HG03378 (cell line): ENCODE measurements around the gene LCN10.
A peak's percentile ranks its signal among the peaks of the same experiment; 100 is the strongest.

Experiments
- ATAC-seq: cut with Tn5 transposase; IDR thresholded peaks from one replicate; pipeline ENCODE4 v1.9.1; 2021; ENCODE audit warnings: mild to moderate bottlenecking, moderate library complexity; ENCODE audit not compliant: unreplicated experiment

The LCN10 gene

DNA sequence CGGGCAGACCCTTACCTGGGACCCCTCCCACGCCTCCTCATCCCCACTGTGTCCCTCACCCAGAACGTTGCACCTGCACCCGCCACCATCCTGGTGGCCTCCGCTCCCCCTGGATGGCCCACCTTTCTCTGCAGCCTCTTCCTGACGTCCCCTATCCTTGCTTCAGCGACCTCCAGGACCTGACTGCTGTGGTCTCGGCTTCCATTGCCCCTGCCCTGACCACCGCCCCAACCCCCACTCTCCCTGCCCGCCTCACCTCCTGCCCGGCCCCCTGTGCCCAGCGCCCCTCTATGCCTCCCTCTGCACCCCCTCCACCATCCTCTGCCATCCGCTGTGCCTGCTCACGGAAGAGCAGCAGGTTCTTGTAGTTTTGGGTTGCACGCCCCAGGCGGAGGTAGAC is 2.2 kb downstream of the LCN10 start:
- no peak for ATAC-seq

DNA sequence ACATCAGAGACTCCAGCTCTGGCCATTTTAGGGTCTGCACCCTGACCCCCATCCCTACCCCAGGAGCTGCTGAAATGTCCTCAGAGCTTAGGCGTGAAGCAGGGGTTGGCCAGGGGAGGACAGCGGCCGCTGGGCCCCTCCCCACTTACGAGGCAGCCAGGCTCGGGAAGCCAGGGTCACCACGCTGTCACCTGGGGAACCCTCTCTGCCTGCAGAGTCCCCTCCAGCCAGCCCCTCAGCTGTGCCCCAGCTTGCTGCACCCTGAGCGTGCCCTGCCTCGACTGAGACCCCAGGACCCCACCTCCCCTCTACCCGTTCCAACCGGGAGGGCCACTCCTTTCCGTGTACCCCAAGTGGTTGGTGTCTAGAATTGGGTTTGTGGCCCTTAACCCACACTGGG is 2.7 kb downstream of the LCN10 start:
- no peak for ATAC-seq

DNA sequence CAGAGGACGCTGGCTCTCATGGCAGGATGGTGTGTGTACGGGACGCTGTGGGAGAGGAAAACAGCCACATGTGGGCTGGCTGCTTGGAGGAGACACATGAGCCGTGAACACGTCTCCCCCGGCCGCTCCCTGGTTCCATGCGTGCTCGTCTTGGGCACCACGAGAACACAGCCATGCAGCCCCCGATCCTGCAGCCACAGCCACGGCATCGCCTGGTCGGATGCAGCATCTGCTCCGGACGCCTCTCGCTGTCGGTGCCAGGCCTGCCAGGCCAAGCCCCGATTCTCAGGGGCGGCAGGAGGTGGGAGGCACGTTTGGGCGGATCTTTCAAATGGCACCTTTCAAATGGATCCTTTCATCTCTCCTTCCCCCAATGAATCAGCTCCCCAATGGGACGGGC is 3.2 kb downstream of the LCN10 start:
- no peak for ATAC-seq

DNA sequence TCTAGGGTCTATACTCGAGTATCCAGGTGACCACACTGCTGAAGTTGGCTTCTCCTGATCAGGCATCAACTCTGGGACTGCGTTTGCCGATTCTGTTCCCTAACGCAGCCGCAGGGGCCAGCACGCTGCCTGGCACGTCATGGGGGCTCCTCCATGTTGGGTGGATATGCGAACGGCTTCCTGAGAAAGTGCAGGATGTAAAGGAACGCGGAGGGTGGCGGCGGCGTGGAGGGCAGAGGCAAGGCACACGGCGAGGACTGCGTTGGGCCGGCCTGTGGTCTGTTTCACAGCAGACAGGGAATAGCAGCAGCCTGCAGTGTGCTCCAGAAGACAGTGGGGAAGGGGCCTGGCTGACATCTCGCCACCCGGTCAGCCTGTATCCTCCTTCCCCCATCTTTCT is 3.8 kb downstream of the LCN10 start:
- ATAC-seq: no peak

DNA sequence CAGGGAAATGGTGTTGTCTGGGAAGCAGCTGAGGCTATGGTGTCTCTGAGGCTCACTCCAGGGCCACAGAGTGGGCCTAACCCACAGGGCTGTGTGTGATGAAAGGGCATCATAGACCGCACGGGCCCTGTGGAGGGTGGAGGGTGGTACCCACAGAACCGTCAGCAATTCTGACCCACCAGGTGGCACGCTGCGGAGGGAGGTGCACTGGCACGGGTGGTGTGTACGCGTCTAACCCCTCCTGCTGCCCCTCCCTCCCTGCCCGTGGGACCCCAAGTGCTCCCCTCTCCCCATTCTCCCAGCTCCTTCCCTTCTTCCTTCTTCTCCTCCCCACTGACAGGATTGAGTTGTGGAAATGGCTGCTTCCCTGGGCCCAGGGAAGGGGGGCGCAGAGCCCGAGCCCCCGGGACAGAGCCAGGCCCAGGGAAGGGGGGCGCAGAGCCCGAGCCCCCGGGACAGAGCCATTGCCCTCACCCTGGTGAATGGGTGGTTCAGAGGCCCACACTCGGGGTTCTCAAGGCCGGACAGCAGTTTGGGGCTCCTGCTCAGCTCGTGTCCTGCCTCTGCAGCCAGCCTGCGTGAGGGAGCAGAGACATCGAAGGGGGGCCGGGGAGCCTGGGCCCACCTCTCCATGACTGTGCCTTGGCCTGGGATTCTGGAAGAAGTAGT is 6.8 kb downstream of the LCN10 start:
- no peak for ATAC-seq

DNA sequence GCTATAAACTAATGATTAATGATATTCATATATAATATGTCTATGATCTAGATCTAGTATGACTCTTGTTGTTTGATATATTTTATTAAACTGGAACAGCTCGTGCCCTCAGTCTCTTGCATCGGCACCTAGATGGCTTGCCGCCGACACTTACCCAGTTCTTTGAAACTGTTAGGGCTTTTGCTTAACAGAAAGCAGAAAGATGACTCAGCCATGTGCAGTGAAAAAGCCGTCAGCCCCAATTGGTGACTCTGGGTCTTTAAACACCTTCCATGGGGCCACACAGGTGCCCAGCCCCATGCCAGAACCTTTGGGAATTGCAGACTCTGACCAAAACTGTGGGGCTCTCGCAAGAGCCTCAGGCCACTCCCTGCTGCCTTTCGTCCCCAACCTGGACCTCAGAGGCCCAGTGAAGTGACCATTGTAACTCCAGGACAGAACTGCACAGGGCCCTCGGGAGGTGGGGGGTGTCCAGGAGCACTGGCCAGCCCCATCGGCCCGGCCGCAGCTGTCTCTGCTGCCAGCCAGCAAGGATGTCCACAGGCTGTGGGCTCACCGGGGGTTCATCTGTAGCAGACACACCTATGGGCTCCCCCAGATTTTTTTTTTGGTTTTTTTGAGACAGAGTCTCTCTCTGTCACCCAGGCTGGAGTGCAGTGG is 7.8 kb downstream of the LCN10 start:
- no peak for ATAC-seq

DNA sequence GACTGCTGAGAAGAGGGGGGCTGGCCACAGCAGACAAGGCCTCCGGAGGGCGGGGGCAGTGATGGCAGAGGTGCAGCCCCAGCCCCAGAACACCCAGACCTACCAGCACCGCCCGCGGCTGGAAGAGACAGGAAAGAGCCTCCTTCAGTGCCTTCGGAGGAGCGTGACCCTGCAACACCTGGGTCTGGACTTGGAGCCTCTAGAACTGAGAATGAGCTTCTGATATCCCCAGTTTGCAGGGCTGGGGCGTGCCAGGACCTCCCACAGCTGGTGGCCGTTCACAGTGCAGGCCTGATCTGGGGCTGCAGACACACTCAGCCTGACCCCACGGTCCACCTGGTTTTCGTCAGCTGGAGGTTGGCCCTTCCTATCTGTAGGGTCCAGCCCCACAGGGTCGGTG is 9.1 kb downstream of the LCN10 start:
- ATAC-seq: no peak

DNA sequence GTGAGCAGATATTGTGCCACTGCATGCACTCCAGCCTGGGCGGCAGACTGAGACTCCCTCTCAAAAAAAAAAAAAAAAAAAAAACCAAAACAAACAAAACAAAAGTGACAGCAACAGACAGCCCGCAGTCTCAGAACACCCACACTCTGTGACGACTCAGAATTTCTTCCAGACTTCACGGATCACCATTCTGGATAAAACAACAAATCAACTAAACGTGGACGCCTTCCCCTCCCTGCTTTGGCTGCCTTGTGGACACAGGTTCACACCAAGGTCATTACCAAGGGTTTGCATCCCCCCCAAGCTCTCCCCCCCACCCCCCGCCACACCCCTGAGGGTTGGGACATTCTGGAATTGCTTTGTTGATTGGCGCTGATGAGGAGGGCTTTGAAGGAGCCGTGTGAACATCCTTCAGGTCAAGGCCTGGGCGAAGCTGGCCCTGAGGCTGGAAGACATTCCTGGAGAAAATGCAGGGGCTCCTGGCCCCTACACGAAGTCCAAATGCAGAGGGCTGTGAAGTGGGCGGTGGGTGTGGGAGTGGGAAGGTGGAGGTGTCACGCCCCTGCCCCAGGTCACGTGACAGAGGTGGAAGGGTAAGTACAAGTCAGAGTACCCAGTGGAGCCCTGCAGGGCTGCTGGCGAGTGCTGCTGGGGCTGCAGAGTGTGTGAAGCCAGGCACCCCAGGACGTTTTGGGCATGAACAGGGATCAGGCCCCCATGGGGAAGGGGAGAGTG is 10.1 kb downstream of the LCN10 start:
- no peak for ATAC-seq

DNA sequence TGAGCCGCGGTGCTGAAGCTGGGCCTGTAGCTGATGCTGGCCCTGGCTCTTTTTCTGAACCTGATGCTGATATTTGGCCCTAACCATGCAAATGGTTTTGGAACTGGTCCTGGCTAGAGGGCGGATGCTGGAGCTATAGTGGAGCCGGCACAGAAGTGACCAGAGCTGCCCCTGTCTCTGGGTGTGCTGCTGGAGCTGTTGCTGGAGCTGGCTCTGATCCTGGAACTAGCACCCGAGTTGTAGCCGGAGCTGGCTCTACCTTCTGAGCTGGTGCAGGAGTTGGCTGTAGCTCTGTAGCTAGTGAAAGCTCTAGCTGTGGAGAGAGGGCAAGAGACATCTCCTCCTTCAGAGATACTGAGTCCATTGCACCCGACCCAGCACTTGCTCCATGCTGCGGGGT is 12.8 kb downstream of the LCN10 start:
- ATAC-seq: no peak

DNA sequence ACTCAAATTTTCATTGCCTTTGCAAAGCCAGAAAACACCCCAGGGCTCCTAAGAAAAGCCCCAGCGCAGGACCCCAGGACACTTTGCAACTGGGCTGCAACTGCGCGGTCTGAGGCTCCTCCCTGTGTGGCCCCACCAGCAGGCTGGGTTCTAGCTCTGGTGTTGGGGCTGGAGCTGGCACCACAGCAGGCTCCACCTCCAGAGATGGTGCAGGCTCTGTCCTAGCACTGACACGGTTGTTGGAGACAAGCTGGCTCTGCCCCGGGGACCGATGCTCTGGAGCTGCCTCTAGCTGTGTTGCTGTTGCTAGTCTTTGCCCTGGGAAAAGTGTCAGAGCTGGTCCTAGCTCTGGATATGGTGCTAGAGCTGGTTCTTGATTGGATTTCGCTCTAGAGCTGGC is 13.6 kb downstream of the LCN10 start:
- no peak for ATAC-seq

DNA sequence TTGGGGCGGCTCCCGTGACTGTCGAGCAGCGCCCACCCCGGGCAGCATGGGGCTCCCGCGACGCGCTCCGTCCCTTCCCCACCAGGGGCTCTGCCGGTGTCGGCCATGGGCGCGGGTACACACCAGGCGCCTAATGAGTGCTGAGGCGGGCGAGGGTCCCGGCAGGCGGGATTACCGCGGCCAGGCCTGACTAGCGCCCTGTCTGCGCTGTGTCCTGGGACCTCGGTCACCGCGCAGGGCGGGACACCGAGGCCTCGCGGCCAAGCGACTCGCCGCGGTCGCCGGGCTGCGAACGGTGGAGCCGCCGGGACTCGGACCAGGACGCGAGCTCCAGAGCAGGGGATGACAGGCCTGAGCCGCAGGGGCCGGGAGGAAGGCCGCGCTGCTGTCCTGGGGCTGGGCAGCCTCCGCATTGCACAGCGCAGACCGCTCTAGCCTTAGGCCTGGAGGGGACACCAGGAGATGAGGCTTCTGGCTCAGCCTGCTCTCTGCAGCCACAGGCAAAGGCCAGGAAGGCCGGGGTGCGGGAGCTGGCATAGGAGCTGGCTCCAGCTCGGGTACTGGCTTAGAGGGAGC is 14.1 kb downstream of the LCN10 start:
- ATAC-seq: no peak

DNA sequence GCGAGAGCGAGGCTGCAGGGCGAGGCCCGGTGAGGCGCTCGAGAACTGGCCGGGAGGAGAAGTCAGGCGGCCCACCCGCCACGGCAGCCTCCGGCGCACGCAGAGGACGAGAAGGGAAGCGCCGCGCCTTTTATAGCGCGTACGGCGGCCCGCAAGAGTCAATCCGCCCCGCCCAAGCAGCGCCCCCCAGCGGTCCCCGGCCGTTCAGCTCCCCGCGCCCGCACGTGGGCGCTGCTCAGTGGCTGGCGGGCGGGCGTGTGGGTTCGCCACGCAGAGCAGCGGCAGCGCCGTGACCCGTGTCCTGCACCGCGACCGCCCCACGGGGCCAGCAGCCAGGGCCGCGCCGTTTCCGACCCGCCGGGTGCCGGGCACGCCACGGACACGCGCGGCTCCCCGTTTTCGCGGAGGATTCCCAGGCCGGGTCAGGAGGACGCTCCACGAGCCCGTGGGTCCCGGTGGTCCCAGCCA is 14.6 kb downstream of the LCN10 start:
- peak; percentile 41 for ATAC-seq

DNA sequence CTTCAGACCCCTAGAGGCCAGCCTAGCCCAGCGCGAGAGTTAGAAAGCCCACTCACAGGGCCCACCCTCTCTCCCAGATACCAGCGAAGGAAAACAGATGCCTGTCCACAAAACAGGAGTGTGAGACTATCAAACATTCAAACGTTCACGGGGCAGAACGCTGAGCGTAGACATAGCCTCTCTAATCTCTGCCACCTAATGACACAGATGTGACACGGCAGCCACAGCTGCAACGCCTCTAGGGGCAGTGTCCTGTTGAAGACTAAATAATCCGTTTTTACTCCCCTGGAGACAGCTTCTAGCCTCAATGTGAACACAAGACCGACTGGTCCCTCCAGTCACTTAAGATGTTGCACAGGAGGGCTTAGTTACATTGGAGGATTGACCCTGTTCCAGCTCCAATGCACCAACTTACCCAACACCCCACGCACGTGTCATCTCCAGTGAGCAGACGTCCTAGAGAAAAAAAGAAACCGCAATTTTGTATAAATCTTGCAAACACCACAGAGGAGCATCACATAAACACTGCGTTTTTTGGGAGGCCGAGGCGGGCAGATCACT is 16.0 kb downstream of the LCN10 start:
- no peak for ATAC-seq

DNA sequence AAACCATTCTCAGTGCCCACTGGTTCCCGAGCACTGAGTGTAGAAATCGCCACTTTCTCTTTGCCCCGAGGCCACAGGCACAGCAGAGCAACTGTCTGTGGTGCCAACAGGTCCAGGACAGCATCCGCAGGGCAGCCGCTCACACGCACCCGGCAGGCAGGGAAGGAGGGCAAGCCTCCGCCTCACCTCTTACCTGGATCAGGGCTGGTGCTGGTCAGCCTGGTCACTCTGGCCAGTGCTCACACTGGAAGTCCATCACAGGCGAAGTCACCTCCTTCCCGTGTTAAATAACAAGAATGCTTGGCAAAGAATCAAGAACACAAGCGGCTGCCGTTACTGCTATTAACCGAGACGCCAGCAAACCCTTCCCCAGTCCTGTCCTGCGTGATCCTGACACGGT is 16.6 kb downstream of the LCN10 start:
- ATAC-seq: no peak

DNA sequence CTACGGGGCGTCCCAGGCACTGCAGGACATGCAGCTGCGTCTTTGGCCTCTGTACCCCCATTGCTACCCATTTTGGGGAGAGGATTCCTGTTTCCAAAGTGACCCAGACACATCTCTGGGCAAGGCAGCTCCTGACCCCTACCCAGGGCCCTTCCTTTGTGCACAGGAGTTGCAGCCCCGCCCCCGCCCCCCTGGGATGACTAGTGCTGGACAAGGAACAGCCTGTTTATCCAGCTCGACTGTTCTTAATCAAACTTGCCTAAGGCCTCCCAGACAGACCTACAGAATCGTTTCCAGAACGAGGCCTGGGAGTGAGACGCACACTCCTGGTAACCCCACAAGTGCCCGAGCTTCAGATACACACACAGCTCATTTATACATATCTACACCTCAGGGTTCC is 17.1 kb downstream of the LCN10 start:
- no peak for ATAC-seq

DNA sequence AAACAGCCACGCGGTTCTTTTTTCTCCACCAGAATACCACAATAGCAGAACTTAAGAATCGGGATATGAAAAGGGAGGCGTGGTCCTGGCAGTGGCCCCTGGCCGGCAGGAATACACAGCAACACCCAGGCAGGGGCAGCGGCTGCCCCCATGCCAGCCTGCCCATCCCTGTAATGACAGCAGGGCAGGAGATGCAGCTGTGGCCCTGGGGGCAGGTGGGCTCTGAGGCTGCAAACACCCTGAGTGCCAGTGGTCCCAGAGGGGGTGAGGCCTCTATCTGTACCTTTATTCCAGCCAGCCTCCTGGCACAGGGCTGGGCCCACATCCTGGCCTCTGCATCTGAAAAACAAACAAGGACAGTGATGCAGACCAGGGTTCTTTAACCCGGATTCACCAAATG is 18.0 kb downstream of the LCN10 start:
- ATAC-seq: no peak

DNA sequence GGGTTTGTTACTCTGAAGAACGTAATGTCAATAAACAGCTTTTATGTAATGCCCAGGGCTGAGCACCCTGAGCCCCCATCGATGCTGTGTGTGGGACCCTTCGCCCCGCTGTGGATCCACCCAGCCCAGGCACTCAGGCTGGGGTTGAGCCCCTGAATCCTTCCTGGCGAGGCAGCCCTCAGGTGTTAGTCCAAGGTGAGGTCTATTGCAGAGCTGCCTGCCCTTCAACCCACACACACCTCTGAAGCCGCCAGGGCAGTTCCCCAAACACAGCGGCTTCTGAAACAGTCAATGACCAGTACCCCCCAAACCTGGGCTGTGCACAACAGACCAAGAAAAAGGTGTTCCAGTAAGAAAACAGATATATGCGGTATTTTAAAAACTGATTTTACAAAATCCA is 18.8 kb downstream of the LCN10 start:
- no peak for ATAC-seq

DNA sequence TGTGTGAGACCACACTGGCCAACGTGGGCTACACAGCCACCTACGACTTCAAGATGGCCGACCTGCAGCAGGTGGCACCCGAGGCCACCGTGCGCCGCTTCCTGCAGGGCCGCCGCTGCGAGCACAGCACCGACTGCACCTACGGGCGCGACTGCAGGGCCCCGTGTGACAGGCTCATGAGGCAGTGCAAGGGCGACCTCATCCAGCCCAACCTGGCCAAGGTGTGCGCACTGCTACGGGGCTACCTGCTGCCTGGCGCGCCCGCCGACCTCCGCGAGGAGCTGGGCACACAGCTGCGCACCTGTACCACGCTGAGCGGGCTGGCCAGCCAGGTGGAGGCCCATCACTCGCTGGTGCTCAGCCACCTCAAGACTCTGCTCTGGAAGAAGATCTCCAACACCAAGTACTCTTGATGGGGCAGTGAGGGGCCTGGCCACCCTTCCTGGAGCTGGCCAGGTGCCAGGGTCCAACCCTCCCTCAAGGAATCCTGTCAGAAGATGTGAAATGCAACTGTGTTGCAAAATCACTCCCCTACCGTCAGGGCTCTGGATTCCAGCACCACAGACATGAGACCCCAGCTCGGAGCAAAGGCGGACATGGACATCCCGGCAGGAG is 19.3 kb downstream of the LCN10 start:
- ATAC-seq: no peak

DNA sequence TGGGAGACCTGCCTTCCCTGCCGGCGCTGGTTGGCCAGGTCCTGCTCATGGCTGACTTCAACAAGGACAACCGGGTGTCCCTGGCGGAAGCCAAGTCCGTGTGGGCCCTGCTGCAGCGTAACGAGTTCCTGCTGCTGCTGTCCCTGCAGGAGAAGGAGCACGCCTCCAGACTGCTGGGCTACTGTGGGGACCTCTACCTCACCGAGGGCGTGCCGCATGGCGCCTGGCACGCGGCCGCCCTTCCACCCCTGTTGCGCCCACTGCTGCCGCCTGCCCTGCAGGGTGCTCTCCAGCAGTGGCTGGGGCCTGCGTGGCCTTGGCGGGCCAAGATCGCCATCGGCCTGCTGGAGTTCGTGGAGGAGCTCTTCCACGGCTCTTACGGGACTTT is 19.8 kb downstream of the LCN10 start:
- ATAC-seq: no peak

DNA sequence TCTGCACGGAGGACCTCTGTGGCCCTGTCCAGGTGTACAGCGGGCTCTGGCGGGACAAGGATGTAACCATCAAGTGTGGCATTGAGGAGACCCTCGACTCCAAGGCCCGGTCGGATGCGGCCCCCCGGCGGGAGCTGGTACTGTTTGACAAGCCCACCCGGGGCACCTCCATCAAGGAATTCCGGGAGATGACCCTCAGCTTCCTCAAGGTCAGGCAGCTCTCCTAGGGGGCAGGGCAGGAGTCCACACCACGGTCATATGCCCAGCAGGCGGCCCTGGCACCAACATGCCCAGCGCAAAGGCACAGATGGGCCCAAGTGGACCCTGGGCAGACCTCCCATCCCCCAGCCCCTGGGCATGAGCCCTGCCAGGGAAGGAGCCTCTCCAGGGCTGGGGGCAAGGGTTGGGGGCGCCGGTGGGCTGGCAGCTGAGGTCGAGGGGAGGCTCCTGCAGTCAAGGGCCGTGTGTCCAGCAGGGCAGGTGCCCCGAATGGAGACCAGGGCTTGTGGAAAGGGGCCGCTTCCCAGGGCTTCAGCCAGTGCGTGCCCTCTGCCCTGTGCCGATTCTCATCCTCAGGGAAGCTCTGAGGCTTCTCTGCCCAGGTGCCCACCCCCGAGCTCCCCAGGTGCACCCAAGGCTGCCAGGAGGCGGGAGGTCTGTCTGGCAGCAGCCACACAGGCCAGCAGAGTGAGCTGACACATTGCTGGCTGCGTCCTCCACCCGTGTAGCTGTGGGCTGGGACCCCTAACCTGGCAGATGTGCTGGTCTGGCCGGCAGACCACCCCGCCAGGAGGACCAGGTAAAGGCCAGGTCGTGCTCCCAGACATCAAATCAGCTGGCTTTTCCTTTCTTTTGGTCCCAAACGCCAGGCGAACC is 20.4 kb downstream of the LCN10 start:
- ATAC-seq: no peak
